Prostate gland (tissue), 2 donors: Measurements from ENCODE around the gene TRPM4. TPM values are rescaled to one million over a fixed set of nuclear protein-coding genes. Genes with fewer than 3 reads are reported as not detected.

ENCODE experiments used
- DNase-seq: peaks from one replicate; pipeline ENCODE4 v3.0.0-alpha.2; 2019; ENCODE audit warnings: low spot score
- H3K27ac ChIP-seq, 2 donors: fragments of 200-600 bp; sonication (generic); 2 replicates each; pipeline ENCODE4 v1.5.1; 2017 to 2019
- H3K27me3 ChIP-seq: fragments of 200-600 bp; sonication (generic); replicated peaks from 2 replicates; pipeline ENCODE4 v1.5.1; 2019; ENCODE audit not compliant: insufficient read depth
- H3K36me3 ChIP-seq, 2 donors: fragments of 200-600 bp; sonication (generic); 1 replicate in 1 of 2; 2 replicates in 1 of 2; pipeline versions ENCODE4 v1.5.1 to v1.8.1; 2017 to 2019
- H3K4me1 ChIP-seq: fragments of 200-600 bp; sonication (generic); replicated peaks from 2 replicates; pipeline ENCODE4 v1.5.1; 2019
- H3K4me3 ChIP-seq, 2 donors: fragments of 200-600 bp; sonication (generic); 2 replicates each; pipeline ENCODE4 v1.5.1; 2017 to 2019
- H3K9me3 ChIP-seq: fragments of 200-600 bp; sonication (generic); 2 replicates; pipeline ENCODE4 v1.5.1; 2017
- POLR2A ChIP-seq: fragments of 450-650 bp; IDR thresholded peaks from one replicate; pipeline ENCODE4 v1.6.1; 2016; ENCODE audit warnings: antibody characterized with exemption, mild to moderate bottlenecking
- POLR2AphosphoS5 ChIP-seq: sonication (generic); formaldehyde crosslinking; IDR thresholded peaks from one replicate; pipeline ENCODE4 v1.6.1; 2017; ENCODE audit warnings: antibody characterized with exemption
- WGBS: methylation state at CpG from one replicate; pipeline ENCODE4 v1.1.5; 2018; 5-methylcytosine and 5-hydroxymethylcytosine counted together
- intact Hi-C: fragments of 100-400 bp; cut with DNase I; formaldehyde crosslinking; loops from one replicate; pipeline ENCODE4 v1.14.2; 2022
- total RNA-seq, 2 donors: library from RNA; depleted of rRNA; stranded (reverse); fragments of >200 nt; gene quantifications; one replicate each; pipeline ENCODE4 v1.1.0, GENCODE V29; 2016
- TF ChIP-seq, protein P1 (sequence below), 4 experiments: fragments of 200-600 bp in 2 of 4; fragments of 450-650 bp in 2 of 4; sonication (generic) in 2 of 4; IDR thresholded peaks; 1 replicate in 3 of 4; 2 replicates in 1 of 4; pipeline ENCODE4 v1.5.1; 2016 to 2019; ENCODE audit warnings: antibody characterized with exemption in 4 of 4, mild to moderate bottlenecking in 2 of 4, moderate library complexity in 2 of 4

The TRPM4 gene
- total RNA-seq, 2 donors from 2014 or later = 99.0 to 126 TPM

DNA sequence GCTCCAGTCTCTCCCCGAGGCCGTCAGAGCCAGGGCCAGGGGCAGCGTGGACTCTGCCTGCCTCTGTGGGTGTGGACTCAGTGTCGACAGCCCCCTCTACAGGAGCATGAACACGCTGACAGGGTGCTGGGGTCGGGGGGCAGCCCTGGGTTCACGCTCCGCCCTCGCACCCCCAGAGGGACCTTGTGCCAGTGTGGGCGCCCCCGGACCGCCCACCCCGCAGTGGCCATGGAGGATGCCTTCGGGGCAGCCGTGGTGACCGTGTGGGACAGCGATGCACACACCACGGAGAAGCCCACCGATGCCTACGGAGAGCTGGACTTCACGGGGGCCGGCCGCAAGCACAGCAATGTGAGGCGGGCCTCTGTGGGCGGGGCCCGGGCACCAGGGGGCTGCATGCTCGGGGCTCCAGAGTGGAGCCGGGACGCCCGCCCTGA is 8.3 kb downstream of the TRPM4 start:
- H3K27me3 ChIP-seq = no peaks in the 10 kb centered on the region
- TF ChIP-seq, protein P1, sequence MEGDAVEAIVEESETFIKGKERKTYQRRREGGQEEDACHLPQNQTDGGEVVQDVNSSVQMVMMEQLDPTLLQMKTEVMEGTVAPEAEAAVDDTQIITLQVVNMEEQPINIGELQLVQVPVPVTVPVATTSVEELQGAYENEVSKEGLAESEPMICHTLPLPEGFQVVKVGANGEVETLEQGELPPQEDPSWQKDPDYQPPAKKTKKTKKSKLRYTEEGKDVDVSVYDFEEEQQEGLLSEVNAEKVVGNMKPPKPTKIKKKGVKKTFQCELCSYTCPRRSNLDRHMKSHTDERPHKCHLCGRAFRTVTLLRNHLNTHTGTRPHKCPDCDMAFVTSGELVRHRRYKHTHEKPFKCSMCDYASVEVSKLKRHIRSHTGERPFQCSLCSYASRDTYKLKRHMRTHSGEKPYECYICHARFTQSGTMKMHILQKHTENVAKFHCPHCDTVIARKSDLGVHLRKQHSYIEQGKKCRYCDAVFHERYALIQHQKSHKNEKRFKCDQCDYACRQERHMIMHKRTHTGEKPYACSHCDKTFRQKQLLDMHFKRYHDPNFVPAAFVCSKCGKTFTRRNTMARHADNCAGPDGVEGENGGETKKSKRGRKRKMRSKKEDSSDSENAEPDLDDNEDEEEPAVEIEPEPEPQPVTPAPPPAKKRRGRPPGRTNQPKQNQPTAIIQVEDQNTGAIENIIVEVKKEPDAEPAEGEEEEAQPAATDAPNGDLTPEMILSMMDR (IDR thresholded peaks at IDR 0.05) = peak in 2 of 4 experiments; percentile 5 to 14
- TF ChIP-seq POLR2A = no peak
- H3K9me3 ChIP-seq = no peaks in the 10 kb centered on the region
- peak overlapping the region in 1 of 2 donors; percentile 16 for H3K4me3 ChIP-seq
- peaks cover 11% of the 10 kb centered on the region for H3K4me1 ChIP-seq
- no peak for DNase-seq
- 26% methylated on average over 22 of the region's 30 CpGs for WGBS
- peak overlapping the region; percentile 87 for H3K27ac ChIP-seq
- peaks cover 0 to 5% of the 10 kb centered on the region in 2 donors for H3K36me3 ChIP-seq
- intact Hi-C loops = no loop called here

GRCh38 chr19:49167857-49168409 is 10.3 kb downstream of the TRPM4 start:
- Histone ChIP-seq H3K36me3 (peaks cover 9 to 13% of the 10 kb centered on the region in 2 donors), H3K4me1 (peaks cover 11% of the 10 kb centered on the region), H3K4me3 (no peak overlapping the region), H3K27ac (no peak overlapping the region), H3K9me3 (no peaks in the 10 kb centered on the region), H3K27me3 (no peaks in the 10 kb centered on the region)
- intact Hi-C loops = no loop called here
- DNase-seq = no peak
- TF ChIP-seq POLR2AphosphoS5 (no peak), POLR2A (no peak)
- TF ChIP-seq, protein P1 (IDR thresholded peaks at IDR 0.05) = no peak
- 77% methylated on average over 25 of the region's 25 CpGs for WGBS

DNA sequence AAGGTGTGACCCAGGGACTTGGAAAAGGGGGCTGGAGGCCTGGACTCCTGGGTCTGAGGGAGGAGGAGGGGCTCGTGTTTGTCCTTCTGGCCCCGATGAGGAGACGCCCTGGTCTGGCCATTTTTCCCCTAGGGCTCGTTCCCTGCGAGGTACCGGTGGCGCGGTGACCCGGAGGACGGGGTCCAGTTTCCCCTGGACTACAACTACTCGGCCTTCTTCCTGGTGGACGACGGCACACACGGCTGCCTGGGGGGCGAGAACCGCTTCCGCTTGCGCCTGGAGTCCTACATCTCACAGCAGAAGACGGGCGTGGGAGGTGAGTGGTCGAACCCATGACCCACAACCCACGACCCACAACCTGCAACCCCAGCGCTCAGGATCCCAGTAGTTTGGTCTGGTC is 10.8 kb downstream of the TRPM4 start:
- Histone ChIP-seq H3K36me3 (peaks cover 9 to 17% of the 10 kb centered on the region in 2 donors), H3K27ac (no peak overlapping the region), H3K27me3 (no peaks in the 10 kb centered on the region), H3K4me3 (no peak overlapping the region), H3K4me1 (peaks cover 10% of the 10 kb centered on the region), H3K9me3 (no peaks in the 10 kb centered on the region)
- no peak for DNase-seq
- 93% methylated on average over 23 of the region's 23 CpGs for WGBS
- intact Hi-C loops = no loop called here
- TF ChIP-seq, protein P1 (IDR thresholded peaks at IDR 0.05) = no peak
- no peak for TF ChIP-seq POLR2AphosphoS5
- no peak for TF ChIP-seq POLR2A

GRCh38 chr19:49173198-49173597 is 15.6 kb downstream of the TRPM4 start:
- 94% methylated on average over 2 of the region's 2 CpGs for WGBS
- intact Hi-C loops = no loop called here

More at GRCh38 chr19:49173198-49173597, 15.6 kb downstream of the TRPM4 start:
- no peaks in the 10 kb centered on the region for H3K27me3 ChIP-seq
- no peak overlapping the region for H3K4me3 ChIP-seq
- no peaks in the 10 kb centered on the region for H3K9me3 ChIP-seq
- H3K4me1 ChIP-seq = no peaks in the 10 kb centered on the region
- DNase-seq = no peak
- no peak for TF ChIP-seq POLR2AphosphoS5
- TF ChIP-seq, protein P1 (IDR thresholded peaks at IDR 0.05) = no peak
- no peak for TF ChIP-seq POLR2A
- peaks cover 9 to 17% of the 10 kb centered on the region in 2 donors for H3K36me3 ChIP-seq
- H3K27ac ChIP-seq = no peak overlapping the region
